GM10847 (cell line): Measurements from ENCODE around the gene WDTC1.

Experiments used
- POLR2A ChIP-seq: IDR thresholded peaks from 2 replicates; pipeline ENCODE4 v1.6.1; 2011; ENCODE audit not compliant: insufficient read length; ENCODE audit errors: extremely low read depth

The WDTC1 gene

GRCh38 chr1:27321813-27322568 is 87.6 kb downstream of the WDTC1 start, which contains the start of gene TMEM222:
TSS of gene TMEM222 (plus strand) at chr1:27322163. CDS start at chr1:27322198, 35 bp downstream.
- TF ChIP-seq POLR2A = peak; percentile 69

GRCh38 chr1:27322569-27323240 is 88.3 kb downstream of the WDTC1 start:
- TF ChIP-seq POLR2A = no peak

- TF ChIP-seq POLR2A = no peak
Observed at GRCh38 chr1:27325286-27325685, 90.9 kb downstream of the WDTC1 start.

GRCh38 chr1:27327964-27328363 is 93.5 kb downstream of the WDTC1 start:
- no peak for TF ChIP-seq POLR2A

- TF ChIP-seq POLR2A = no peak
Observed at GRCh38 chr1:27330786-27331185, 96.4 kb downstream of the WDTC1 start.

GRCh38 chr1:27331426-27331825 is 97.0 kb downstream of the WDTC1 start:
- TF ChIP-seq POLR2A = no peak

GRCh38 chr1:27331922-27332321 is 97.5 kb downstream of the WDTC1 start:
- no peak for TF ChIP-seq POLR2A

- no peak for TF ChIP-seq POLR2A
Observed at GRCh38 chr1:27332536-27333281, 98.3 kb downstream of the WDTC1 start.

- TF ChIP-seq POLR2A = no peak
Observed at GRCh38 chr1:27333717-27334279, 99.4 kb downstream of the WDTC1 start.

GRCh38 chr1:27335506-27336422 is 101.3 kb downstream of the WDTC1 start:
- no peak for TF ChIP-seq POLR2A

- TF ChIP-seq POLR2A = no peak
Observed at GRCh38 chr1:27336756-27337155, 102.3 kb downstream of the WDTC1 start.

GRCh38 chr1:27338751-27339150 is 104.3 kb downstream of the WDTC1 start:
- TF ChIP-seq POLR2A = no peak

- TF ChIP-seq POLR2A = no peak
Observed at GRCh38 chr1:27339213-27339612, 104.8 kb downstream of the WDTC1 start.

GRCh38 chr1:27341525-27342252 is 107.3 kb downstream of the WDTC1 start, which contains the start of gene SYTL1:
TSS of gene SYTL1 (plus strand) at chr1:27342022. CDS start at chr1:27345335, 3,313 bp downstream.
- peak; percentile 56 for TF ChIP-seq POLR2A
